Right renal pelvis (tissue), 4 donors: ENCODE measurements around the gene TSPAN3. TPM values are rescaled to one million over a fixed set of nuclear protein-coding genes. Genes with fewer than 3 reads are reported as not detected.

Experiments
- DNase-seq, 4 donors: peaks; one replicate each; pipeline ENCODE4 v3.0.0-alpha.2; 2013; ENCODE audit warnings: low read depth in 4 of 4, low spot score in 3 of 4, missing footprints in 1 of 4
- polyA plus RNA-seq, 4 donors: library from polyadenylated mRNA; unstranded; fragments of 120-200 nt; gene quantifications; one replicate each; pipeline ENCODE4 v1.2.1, GENCODE V29; 2013; ENCODE audit not compliant: insufficient read length in 4 of 4

The TSPAN3 gene
- polyA plus RNA-seq, 4 donors: 467 to 525 (median 484) TPM

- DNase-seq: no peak
Measured at GRCh38 chr15:77057685-77058084, 13.2 kb downstream of the TSPAN3 start.

GRCh38 chr15:77057072-77057471 lies 13.8 kb downstream of the TSPAN3 start:
- DNase-seq: no peak

GRCh38 chr15:77053709-77054108 lies 17.2 kb downstream of the TSPAN3 start:
- no peak for DNase-seq

- no peak for DNase-seq
Measured at GRCh38 chr15:77052556-77052955, 18.4 kb downstream of the TSPAN3 start.

- no peak for DNase-seq
Measured at GRCh38 chr15:77048135-77048876, 22.6 kb downstream of the TSPAN3 start.

GRCh38 chr15:77046704-77047412 lies 24.1 kb downstream of the TSPAN3 start:
- no peak for DNase-seq

- no peak for DNase-seq
Measured at GRCh38 chr15:77045985-77046384, 24.9 kb downstream of the TSPAN3 start.

- no peak for DNase-seq
Measured at GRCh38 chr15:77044228-77045042, 26.5 kb downstream of the TSPAN3 start.

- DNase-seq: no peak
Measured at GRCh38 chr15:77042955-77043920, 27.7 kb downstream of the TSPAN3 start.

- no peak for DNase-seq
Measured at GRCh38 chr15:77042245-77042919, 28.5 kb downstream of the TSPAN3 start.

- no peak for DNase-seq
Measured at GRCh38 chr15:77040673-77041072, 30.2 kb downstream of the TSPAN3 start.

GRCh38 chr15:77039848-77040247 lies 31.1 kb downstream of the TSPAN3 start:
- no peak for DNase-seq

- no peak for DNase-seq
Measured at GRCh38 chr15:77039217-77039533, 31.7 kb downstream of the TSPAN3 start.

- no peak for DNase-seq
Measured at GRCh38 chr15:77038312-77039216, 32.3 kb downstream of the TSPAN3 start.

- DNase-seq: no peak
Measured at GRCh38 chr15:77037388-77038209, 33.3 kb downstream of the TSPAN3 start.

GRCh38 chr15:77036537-77037387 lies 34.1 kb downstream of the TSPAN3 start:
- no peak for DNase-seq

GRCh38 chr15:77035999-77036471 lies 34.9 kb downstream of the TSPAN3 start:
- DNase-seq: no peak
